NCI-H82 treated with DMSO at 0.1 percent for 48 hours (cell line): ENCODE results near the gene CAVIN1.
"Not testable (repeated sequence)": the region's sequence is repeated elsewhere in the genome, so short reads cannot be mapped to it uniquely, and the experiment has no call there.

Experiments
- DNase-seq: peaks from one replicate; lab custom pipeline; 2025; ENCODE audit not compliant: unreplicated experiment; lab: John Stamatoyannopoulos, UW

Gene CAVIN1

GRCh38 chr17:42381898-42382297, 41.2 kb downstream of the CAVIN1 start:
- no peak for DNase-seq

DNA sequence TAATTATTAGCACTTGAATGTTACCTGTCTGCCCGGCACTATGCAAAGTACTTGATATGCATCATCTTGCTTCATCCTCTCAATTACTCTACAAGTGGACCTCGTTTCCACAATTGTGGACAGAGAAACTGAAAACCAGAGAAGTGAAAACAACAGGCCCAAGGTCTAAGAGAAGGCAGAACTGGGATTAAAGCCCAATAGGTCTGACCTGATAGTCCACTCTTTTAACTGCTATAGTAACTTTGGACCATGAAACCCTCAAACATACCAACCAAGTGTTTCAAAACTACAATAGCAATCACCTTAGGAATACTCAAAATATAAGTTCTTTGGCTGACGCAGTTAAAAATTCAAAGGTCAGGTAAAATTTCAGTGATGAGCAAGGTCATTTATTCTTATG, 42.1 kb downstream of the CAVIN1 start:
- DNase-seq: no peak

DNA sequence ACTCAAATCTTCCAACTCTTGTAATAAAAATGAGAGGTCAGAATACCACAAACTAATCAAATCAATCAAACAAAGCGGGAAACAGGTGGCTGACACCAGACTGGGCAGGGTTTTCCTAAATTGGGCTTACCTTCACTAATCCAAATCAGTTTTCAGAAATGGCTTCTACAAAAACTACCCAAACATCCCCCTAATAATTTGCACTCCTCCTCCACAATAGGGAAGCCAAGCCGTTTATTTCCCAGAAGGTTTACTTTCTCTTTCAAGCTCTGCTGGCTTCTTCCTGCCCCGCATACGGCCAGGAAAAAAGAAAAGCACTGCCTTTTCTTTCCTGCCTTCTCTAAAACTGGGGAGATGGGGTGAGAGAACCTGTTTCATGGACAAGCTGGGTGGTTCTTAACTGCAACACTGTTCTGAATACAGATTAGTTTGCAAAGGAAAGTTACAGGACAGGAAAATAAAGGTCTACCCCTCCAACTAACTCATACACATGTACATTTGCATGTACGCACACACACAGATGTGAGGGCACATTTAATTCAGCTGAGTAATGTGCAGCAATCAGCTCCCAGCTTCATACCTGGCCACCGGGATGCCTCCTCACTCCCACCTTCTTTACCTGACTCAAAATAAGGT, 44.0 kb downstream of the CAVIN1 start:
- no peak for DNase-seq

DNA sequence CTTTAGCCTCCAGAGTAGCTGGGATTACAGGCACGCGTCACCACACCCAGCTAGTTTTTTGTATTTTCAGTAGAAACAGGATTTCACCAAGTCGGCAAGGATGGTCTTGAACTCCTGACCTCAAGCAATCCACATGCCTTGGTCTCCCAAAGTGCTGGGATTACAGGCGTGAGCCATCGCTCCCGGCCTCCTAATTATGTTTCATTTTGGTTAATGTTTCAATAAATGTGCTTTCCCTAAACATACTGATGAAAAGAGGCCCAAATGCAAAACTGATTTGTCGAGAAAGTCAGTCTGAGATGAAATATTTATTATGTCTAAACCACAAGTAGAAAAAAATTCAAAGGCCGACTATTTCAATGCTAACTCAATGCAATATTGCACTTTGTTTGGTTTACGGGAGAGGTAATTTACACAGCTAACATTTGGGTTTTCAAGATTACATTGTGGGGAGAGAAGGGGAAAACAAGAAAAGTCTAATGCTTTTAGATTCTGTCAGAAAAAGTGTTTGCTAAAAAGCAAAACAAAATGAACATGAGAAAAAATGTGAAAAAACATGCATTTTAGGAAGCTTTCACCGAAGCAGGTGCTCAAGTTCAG, 44.6 kb downstream of the CAVIN1 start:
- no peak for DNase-seq

- no peak for DNase-seq
Measured at GRCh38 chr17:42373896-42374295, 49.2 kb downstream of the CAVIN1 start.

- DNase-seq: no peak
Measured at GRCh38 chr17:42372142-42372541, 50.9 kb downstream of the CAVIN1 start.

GRCh38 chr17:42368797-42369561, 54.1 kb downstream of the CAVIN1 start:
- DNase-seq: not testable (repeated sequence)

- not testable (repeated sequence) for DNase-seq
Measured at GRCh38 chr17:42368310-42368709, 54.7 kb downstream of the CAVIN1 start.

- DNase-seq: peak; percentile 55
Measured at GRCh38 chr17:42366176-42367023, 56.7 kb downstream of the CAVIN1 start.

GRCh38 chr17:42365136-42365535, 57.9 kb downstream of the CAVIN1 start:
- DNase-seq: no peak

GRCh38 chr17:42363767-42364585, 59.1 kb downstream of the CAVIN1 start:
- DNase-seq: no peak

DNA sequence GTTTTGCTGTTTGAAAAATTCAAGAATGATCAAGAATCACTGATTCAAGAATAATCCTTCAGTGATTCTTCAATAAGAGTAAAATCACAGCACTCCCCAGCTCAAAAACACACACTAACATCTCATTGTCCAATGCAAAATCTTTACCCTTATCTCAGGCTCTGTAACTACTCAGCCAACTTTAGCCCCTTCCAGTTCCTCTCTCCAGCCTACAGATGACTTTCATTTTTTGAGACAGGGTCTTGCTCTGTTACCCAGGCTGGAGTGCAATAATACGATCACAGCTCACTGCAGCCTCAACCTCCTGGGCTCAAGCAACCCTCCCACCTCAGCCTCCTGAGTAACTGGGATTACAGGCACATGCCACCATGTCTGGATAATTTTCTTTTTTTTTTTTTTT, 59.8 kb downstream of the CAVIN1 start:
- DNase-seq: no peak

- no peak for DNase-seq
Measured at GRCh38 chr17:42362245-42362961, 60.7 kb downstream of the CAVIN1 start.

DNA sequence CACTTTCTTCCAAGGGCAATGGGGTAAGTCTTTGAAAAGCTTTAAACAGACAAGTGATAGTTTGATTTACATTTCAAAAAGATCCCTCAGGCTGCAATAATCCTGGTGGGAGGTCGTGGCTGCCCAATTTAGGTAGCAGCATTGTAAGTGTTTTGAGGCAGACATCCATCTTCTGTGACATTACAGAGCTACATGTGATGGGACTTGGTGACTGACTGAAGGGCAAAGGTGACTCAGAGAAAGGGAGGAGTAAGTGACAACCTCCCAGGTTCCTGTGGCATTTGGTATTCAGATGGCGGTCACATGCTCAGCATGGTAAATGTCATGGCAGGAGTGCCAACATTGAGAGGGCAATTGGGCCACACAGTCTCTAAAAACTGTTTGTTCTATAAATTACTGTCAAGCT, 61.3 kb downstream of the CAVIN1 start:
- DNase-seq: no peak

DNA sequence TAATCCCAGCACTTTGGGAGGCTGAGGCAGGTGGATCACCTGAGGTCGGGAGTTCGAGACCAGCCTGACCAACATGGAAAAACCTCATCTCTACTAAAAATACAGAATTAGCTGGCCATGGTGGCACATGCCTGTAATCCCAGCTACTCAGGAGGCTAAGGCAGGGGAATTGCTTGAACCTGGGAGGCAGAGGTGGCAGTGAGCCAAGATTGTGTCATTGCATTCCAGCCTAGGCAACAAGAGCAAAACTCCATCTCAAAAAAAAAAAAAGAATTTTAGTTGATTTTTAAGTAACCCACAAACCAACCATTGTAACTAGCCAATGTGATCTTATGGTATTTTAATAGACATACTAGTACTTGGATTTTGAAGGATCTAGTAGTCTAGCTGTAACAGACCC, 62.7 kb downstream of the CAVIN1 start:
- DNase-seq: not testable (repeated sequence)

- DNase-seq: peak; percentile 55
Measured at GRCh38 chr17:42359133-42359532, 63.9 kb downstream of the CAVIN1 start.

- no peak for DNase-seq
Measured at GRCh38 chr17:42358434-42358833, 64.6 kb downstream of the CAVIN1 start.

DNA sequence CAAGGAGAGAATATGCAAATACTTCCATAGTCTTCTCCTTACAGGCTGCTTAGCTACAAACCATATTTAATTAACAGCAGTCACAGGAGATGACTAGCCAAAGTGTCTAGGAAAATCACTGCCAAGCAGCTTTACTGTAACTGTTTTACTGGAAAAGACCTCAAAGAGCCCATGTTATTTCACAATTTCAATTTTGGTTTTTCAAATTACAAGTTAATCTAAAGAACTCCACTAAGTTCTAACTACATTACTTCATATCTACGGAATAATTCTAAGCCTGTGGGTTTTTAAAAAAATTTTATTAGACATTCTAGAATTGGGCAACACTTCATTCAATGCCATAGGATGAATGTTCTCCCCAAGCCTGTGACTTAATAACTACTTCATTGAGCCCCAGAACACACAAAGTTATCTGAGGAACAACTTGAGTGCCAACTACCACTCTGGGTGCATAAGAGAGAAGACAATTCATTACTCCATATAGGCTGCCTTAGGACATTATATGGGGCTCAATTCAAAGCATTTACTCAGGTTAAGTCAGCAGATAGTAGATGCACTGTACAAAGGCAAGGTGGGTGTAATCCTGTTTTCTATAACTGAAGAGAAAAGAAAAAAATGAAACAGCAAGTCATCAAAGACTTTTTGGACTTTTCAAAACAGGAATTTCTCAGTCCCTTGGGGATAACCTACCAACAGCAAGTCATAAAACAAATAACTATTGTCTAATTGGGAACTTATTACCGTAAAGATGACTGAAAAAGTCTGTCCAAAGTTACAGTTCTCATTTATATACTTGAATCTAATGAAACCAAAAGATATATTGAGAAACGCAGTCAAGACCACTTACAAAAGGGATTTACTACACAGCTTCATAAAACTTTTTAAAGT, 67.9 kb downstream of the CAVIN1 start:
- no peak for DNase-seq
